IMR-90 (cell line): Measurements from ENCODE around the gene SMU1. TPM values are rescaled to one million over a fixed set of nuclear protein-coding genes. Genes with fewer than 3 reads are reported as not detected.

ENCODE experiments used
- ATAC-seq: fragments of 200-7000 bp; cut with Tn5 transposase; 2 replicates; pipeline ENCODE4 v1.9.1; 2020; ENCODE audit warnings: low read depth, mild to moderate bottlenecking, moderate library complexity
- BruUV-seq: library from RNA; stranded (reverse); fragments of 400-500 nt; replicated peaks from 2 replicates; lab custom pipeline; 2021; lab: Mats Ljungman, UMichigan
- CTCF ChIA-PET: fragments of 300-600 bp; formaldehyde crosslinking; extraction: SDS; loops from one replicate; lab custom pipeline; 2021; ENCODE audit warnings: antibody characterized with exemption; lab: Yijun Ruan, JAX
- POLR2A ChIA-PET: fragments of 300-600 bp; sonication (Branson Sonifier 250); formaldehyde crosslinking; loops from one replicate; lab custom pipeline; 2022; ENCODE audit warnings: antibody characterized with exemption; ENCODE audit not compliant: unreplicated experiment; lab: Charles Lee
- DNase-seq: peaks from one replicate; pipeline ENCODE4 v3.0.0; 2013
- H2AFZ ChIP-seq: replicated peaks from 2 replicates; pipeline ENCODE3; 2013; ENCODE audit warnings: low read length, mild to moderate bottlenecking; ENCODE audit not compliant: poor library complexity
- H2AK5ac ChIP-seq: 2 replicates; pipeline ENCODE4 v1.6.1; 2013; ENCODE audit warnings: low read depth, low read length, inconsistent platforms
- H2AK9ac ChIP-seq: replicated peaks from 2 replicates; pipeline ENCODE3; 2013; ENCODE audit warnings: mild to moderate bottlenecking, low read depth, low read length, moderate library complexity; ENCODE audit not compliant: poor library complexity
- H2BK120ac ChIP-seq: 2 replicates; pipeline ENCODE4 v1.6.1; 2013; ENCODE audit warnings: low read depth, low read length, inconsistent platforms
- H2BK15ac ChIP-seq: 3 replicates; pipeline ENCODE4 v1.6.1; 2013; ENCODE audit warnings: low read depth, low read length, inconsistent platforms
- H2BK20ac ChIP-seq: 2 replicates; pipeline ENCODE4 v1.6.1; 2013; ENCODE audit warnings: low read depth, mild to moderate bottlenecking, inconsistent platforms, low read length, moderate library complexity
- H2BK5ac ChIP-seq: 2 replicates; pipeline ENCODE4 v1.6.1; 2013; ENCODE audit warnings: mild to moderate bottlenecking, low read depth, low read length, inconsistent platforms; ENCODE audit not compliant: poor library complexity, severe bottlenecking
- H3K14ac ChIP-seq: replicated peaks from 2 replicates; pipeline ENCODE4 v1.6.1; 2013; ENCODE audit warnings: low read depth, low read length, inconsistent platforms
- H3K18ac ChIP-seq: 2 replicates; pipeline ENCODE4 v1.6.1; 2013; ENCODE audit warnings: low read depth, low read length, control low read depth
- H3K23ac ChIP-seq: 2 replicates; pipeline ENCODE4 v1.6.1; 2013; ENCODE audit warnings: low read depth, low read length, inconsistent platforms
- H3K27ac ChIP-seq: 2 replicates; pipeline ENCODE4 v1.5.1; 2013; ENCODE audit warnings: mild to moderate bottlenecking, control low read depth, low read length; ENCODE audit not compliant: insufficient read depth
- H3K27me3 ChIP-seq: 2 replicates; pipeline ENCODE4 v1.6.1; 2013; ENCODE audit warnings: low read length; ENCODE audit not compliant: control insufficient read depth, insufficient read depth
- H3K36me3 ChIP-seq: 2 replicates; pipeline ENCODE4 v1.6.1; 2013; ENCODE audit warnings: low read length, mixed read lengths; ENCODE audit not compliant: control insufficient read depth, insufficient read depth
- H3K4ac ChIP-seq: 2 replicates; pipeline ENCODE4 v1.6.1; 2013; ENCODE audit warnings: low read depth, low read length, inconsistent platforms
- H3K4me1 ChIP-seq: 2 replicates; pipeline ENCODE4 v1.6.1; 2013; ENCODE audit warnings: low read length, mixed read lengths; ENCODE audit not compliant: control insufficient read depth, insufficient read depth
- H3K4me2 ChIP-seq: 2 replicates; pipeline ENCODE4 v1.6.1; 2013; ENCODE audit warnings: low read depth, mild to moderate bottlenecking, control low read depth, low read length, moderate library complexity
- H3K4me3 ChIP-seq: 2 replicates; pipeline ENCODE4 v1.5.1; 2013; ENCODE audit warnings: low read depth, mild to moderate bottlenecking, control low read depth, low read length, moderate library complexity; ENCODE audit not compliant: insufficient read depth
- H3K56ac ChIP-seq: 2 replicates; pipeline ENCODE4 v1.6.1; 2013; ENCODE audit warnings: low read length, inconsistent platforms; ENCODE audit not compliant: insufficient read depth; ENCODE audit errors: extremely low read depth
- H3K79me1 ChIP-seq, 2 experiments: 2 replicates each; pipeline ENCODE4 v1.6.1; 2013; ENCODE audit warnings: low read length in 2 of 2, inconsistent platforms in 1 of 2, low read depth in 1 of 2
- H3K9ac ChIP-seq: 2 replicates; pipeline ENCODE4 v1.6.1; 2013; ENCODE audit warnings: low read depth, low read length, control low read depth
- H3K9me1 ChIP-seq: 2 replicates; pipeline ENCODE4 v1.6.1; 2013; ENCODE audit warnings: low read length, inconsistent platforms; ENCODE audit not compliant: insufficient read depth
- H3K9me3 ChIP-seq: 2 replicates; pipeline ENCODE4 v1.6.1; 2013; ENCODE audit warnings: low read length; ENCODE audit not compliant: control insufficient read depth, insufficient read depth
- H4K20me1 ChIP-seq: 2 replicates; pipeline ENCODE4 v1.6.1; 2013; ENCODE audit warnings: low read length, inconsistent platforms; ENCODE audit not compliant: insufficient read depth
- H4K5ac ChIP-seq: 2 replicates; pipeline ENCODE4 v1.6.1; 2013; ENCODE audit warnings: mild to moderate bottlenecking, low read depth, low read length, control low read depth
- H4K8ac ChIP-seq, 2 experiments: 2 replicates each; pipeline ENCODE4 v1.6.1; 2013; ENCODE audit warnings: low read depth in 2 of 2, low read length in 2 of 2, control low read depth in 1 of 2, inconsistent platforms in 1 of 2
- H4K91ac ChIP-seq: 2 replicates; pipeline ENCODE4 v1.6.1; 2013; ENCODE audit warnings: low read depth, low read length, inconsistent platforms; ENCODE audit not compliant: insufficient read depth
- BHLHE40 ChIP-seq: fragments of 150-350 bp; IDR thresholded peaks from 2 replicates; pipeline ENCODE4 v1.6.1; 2016; ENCODE audit warnings: mild to moderate bottlenecking, low read depth, low read length
- NFE2L2 ChIP-seq: fragments of 150-350 bp; IDR thresholded peaks from 2 replicates; pipeline ENCODE4 v1.6.1; 2016; ENCODE audit warnings: low read depth, mild to moderate bottlenecking, low read length
- POLR2A ChIP-seq: IDR thresholded peaks from 2 replicates; pipeline ENCODE4 v1.6.1; 2012; ENCODE audit warnings: mild to moderate bottlenecking, low read depth, low read length
- RCOR1 ChIP-seq: IDR thresholded peaks from 2 replicates; pipeline ENCODE4 v1.6.1; 2012; ENCODE audit warnings: mild to moderate bottlenecking, low read length, improper control_type of control experiment; ENCODE audit not compliant: insufficient replicate concordance
- RFX5 ChIP-seq: IDR thresholded peaks from 2 replicates; pipeline ENCODE4 v1.8.0; 2012; ENCODE audit warnings: low read depth, mild to moderate bottlenecking, low read length, moderate library complexity
- WGBS, 2 experiments: methylation state at CpG; one replicate each; pipeline versions ENCODE4 v1.1.5 to v1.1.7; 2013; ENCODE audit warnings: missing lambda C conversion rate in 2 of 2; ENCODE audit not compliant: insufficient read length in 1 of 2; ENCODE audit errors: extremely low coverage in 2 of 2; 5-methylcytosine and 5-hydroxymethylcytosine counted together
- dilution Hi-C: fragments of 300-500 bp; cut with HindIII; formaldehyde crosslinking; loops from one replicate; pipeline ENCODE4 v1.14.3; 2018; ENCODE audit warnings: low sequenced_read_pairs; ENCODE audit not compliant: unreplicated experiment
- in situ Hi-C: fragments of 300-500 bp; cut with MboI; formaldehyde crosslinking; loops from 3 replicates; pipeline ENCODE4 v1.14.3; 2019; ENCODE audit warnings: low sequenced_read_pairs, inconsistent platforms, mixed read lengths
- intact Hi-C: fragments of 100-400 bp; cut with micrococcal nuclease; formaldehyde crosslinking; loops from 2 replicates; pipeline ENCODE4 v1.10.0; 2022
- polyA plus RNA-seq, 3 experiments: library from polyadenylated mRNA; depleted of rRNA; stranded (reverse); fragments of >200 nt; gene quantifications; 2 replicates each; pipeline ENCODE4 v1.2.3, GENCODE V29; 2012; ENCODE audit warnings: low replicate concordance in 1 of 3
- total RNA-seq: library from RNA; depleted of rRNA; stranded (reverse); fragments of >200 nt; gene quantifications from 2 replicates; pipeline ENCODE4 v1.2.3, GENCODE V29; 2012

The SMU1 gene
- total and polyA plus RNA-seq, 2 of the 4 experiments (the other 2 are of a cell fraction): 11.1 to 36.0 TPM

- Histone ChIP-seq H4K5ac (no peak overlapping the region), H3K79me1 (peaks cover 45 to 78% of the 10 kb centered on the region in 2 experiments), H3K4me1 (peaks cover 16% of the 10 kb centered on the region), H3K14ac (no peak overlapping the region), H3K4ac (no peak overlapping the region), H3K9me3 (no peaks in the 10 kb centered on the region), H3K9ac (no peak overlapping the region), H3K36me3 (peaks cover 30% of the 10 kb centered on the region), H2AFZ (no peak overlapping the region), H3K56ac (no peak overlapping the region), H3K27ac (no peak overlapping the region), H4K91ac (no peak overlapping the region), H3K9me1 (peaks cover 23% of the 10 kb centered on the region), H2AK5ac (no peak overlapping the region), H2BK20ac (no peak overlapping the region), H3K4me2 (no peak overlapping the region), H2BK120ac (no peak overlapping the region), H3K23ac (no peak overlapping the region), H3K18ac (no peak overlapping the region), H4K8ac (no peak overlapping the region), H4K20me1 (peaks cover 9% of the 10 kb centered on the region; the same call in 1 of the 2 replicates), H2BK15ac (no peak overlapping the region), H3K27me3 (no peaks in the 10 kb centered on the region), H3K4me3 (no peak overlapping the region), H2BK5ac (no peak overlapping the region), H2AK9ac (no peak overlapping the region)
- CTCF ChIA-PET: no interaction called here
- TF ChIP-seq RFX5 (no peak), BHLHE40 (no peak), POLR2A (no peak), RCOR1 (no peak), NFE2L2 (no peak)
- POLR2A ChIA-PET: no interaction called here
- ATAC-seq (no peak), DNase-seq (no peak)
- WGBS, 2 experiments: no CpG with 5 or more reads among the region's 3 CpGs
- BruUV-seq: no TSS peak
- dilution Hi-C loops: no loop called here
- in situ Hi-C loops: no loop called here
- intact Hi-C loops: no loop called here
Observed at GRCh38 chr9:33125461-33125860, 49.0 kb upstream of the SMU1 start.
